Ureter (tissue), 1 donor: Measurements from ENCODE around the gene MTCH1. TPM values are rescaled to one million over a fixed set of nuclear protein-coding genes. Genes with fewer than 3 reads are reported as not detected.
"Not testable (repeated sequence)": the region's sequence is repeated elsewhere in the genome, so short reads cannot be mapped to it uniquely, and the experiment has no call there.

Experiments used
- DNase-seq: peaks from one replicate; pipeline ENCODE4 v3.0.0-alpha.2; 2020; ENCODE audit warnings: low spot score
- total RNA-seq: library from RNA; stranded (reverse); gene quantifications from one replicate; pipeline ENCODE4 v1.2.4, GENCODE V29; 2023
- donor health status: DM: yes; HTN: yes; CAD: no.

MTCH1 gene
- total RNA-seq, 1 donor from 2014 or later, result 170 TPM

GRCh38 chr6:36954262-36954931 lies 31.6 kb downstream of the MTCH1 start, which contains the start of gene PI16:
Gene PI16 (plus strand): TSS chr6:36954738. CDS start chr6:36954761, 23 bp downstream.
- no peak for DNase-seq

GRCh38 chr6:36953931-36954261 lies 32.1 kb downstream of the MTCH1 start:
- DNase-seq, result no peak

GRCh38 chr6:36949636-36950035 lies 36.4 kb downstream of the MTCH1 start:
- no peak for DNase-seq

GRCh38 chr6:36949076-36949475 lies 36.9 kb downstream of the MTCH1 start:
- not testable (repeated sequence) for DNase-seq

GRCh38 chr6:36947570-36948351 lies 38.2 kb downstream of the MTCH1 start:
- no peak for DNase-seq

GRCh38 chr6:36946526-36946925 lies 39.5 kb downstream of the MTCH1 start:
- no peak for DNase-seq

- DNase-seq, result no peak
These were observed 40.7 kb downstream of the MTCH1 start for GRCh38 chr6:36945301-36945700.

- DNase-seq, result no peak
These were observed 41.3 kb downstream of the MTCH1 start for GRCh38 chr6:36944650-36945049.

- not testable (repeated sequence) for DNase-seq
These were observed 43.7 kb downstream of the MTCH1 start for GRCh38 chr6:36942329-36942728.

- not testable (repeated sequence) for DNase-seq
These were observed 44.4 kb downstream of the MTCH1 start for GRCh38 chr6:36941561-36941960.

GRCh38 chr6:36940027-36940426 lies 46.0 kb downstream of the MTCH1 start:
- no peak for DNase-seq

GRCh38 chr6:36939005-36939404 lies 47.0 kb downstream of the MTCH1 start:
- not testable (repeated sequence) for DNase-seq

- DNase-seq, result no peak
These were observed 47.5 kb downstream of the MTCH1 start for GRCh38 chr6:36938536-36938935.

GRCh38 chr6:36937896-36938295 lies 48.1 kb downstream of the MTCH1 start:
- no peak for DNase-seq

- no peak for DNase-seq
These were observed 49.2 kb downstream of the MTCH1 start for GRCh38 chr6:36936824-36937223.

- no peak for DNase-seq
These were observed 51.1 kb downstream of the MTCH1 start for GRCh38 chr6:36934901-36935300.

GRCh38 chr6:36933519-36933918 lies 52.5 kb downstream of the MTCH1 start:
- no peak for DNase-seq

- DNase-seq, result no peak
These were observed 52.9 kb downstream of the MTCH1 start for GRCh38 chr6:36933102-36933501.

GRCh38 chr6:36930483-36930882 lies 55.5 kb downstream of the MTCH1 start:
- DNase-seq, result no peak

GRCh38 chr6:36929607-36930006 lies 56.4 kb downstream of the MTCH1 start:
- DNase-seq, result no peak

- DNase-seq, result no peak
These were observed 56.8 kb downstream of the MTCH1 start for GRCh38 chr6:36929152-36929551.

- no peak for DNase-seq
These were observed 57.5 kb downstream of the MTCH1 start for GRCh38 chr6:36928547-36928918.
